Measurements from ENCODE around the gene EYS. TPM values are rescaled to one million over a fixed set of nuclear protein-coding genes. Genes with fewer than 3 reads are reported as not detected.

EYS gene
- total and polyA plus RNA-seq, 2 of the 8 experiments (the other 6 are each of a cell fraction or from before 2014, with no cell fraction given): 0.05 to 0.13 TPM

DNA sequence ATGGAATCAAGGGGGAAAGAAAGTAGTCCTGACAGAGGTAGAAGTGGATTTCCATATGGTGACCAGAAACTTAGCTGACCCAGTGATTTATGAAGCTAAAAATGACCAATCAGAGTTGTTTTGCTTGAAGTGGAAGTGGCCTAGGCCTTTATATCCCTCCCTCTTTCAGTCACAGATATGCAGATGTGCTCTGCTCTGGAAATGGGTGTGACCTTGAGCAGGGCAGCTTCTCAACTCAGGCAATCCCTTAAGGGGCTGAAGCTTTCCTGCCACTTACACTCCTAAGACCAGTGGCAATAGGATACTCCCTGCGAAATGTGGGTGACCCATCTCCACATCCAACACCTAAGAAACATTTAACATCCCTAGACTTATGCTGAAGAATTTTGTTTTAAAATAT lies 256.6 kb downstream of the EYS start:
- H4K91ac ChIP-seq (replicated peaks; ENCODE audit: insufficient read length, low read length): no peak overlapping the region
- no peak overlapping the region for H2BK5ac ChIP-seq (ENCODE audit: low read depth, low read length)
- H3K4me3 ChIP-seq (ENCODE audit: extremely low read depth in 1 of 4, insufficient read depth in 2 of 4, low read depth in 3 of 4, low read length in 4 of 4): no peak overlapping the region
- H4K8ac ChIP-seq (ENCODE audit: extremely low read depth, insufficient read depth, low read length): no peak overlapping the region
- no peaks in the 10 kb centered on the region for H3K23me2 ChIP-seq (ENCODE audit: low read depth, low read length)
- no peak overlapping the region for H2AK5ac ChIP-seq (ENCODE audit: low read depth, low read length)
- FAIRE-seq: peak; percentile 48
- no peak overlapping the region for H2BK20ac ChIP-seq (ENCODE audit: low read length)
- no peaks in the 10 kb centered on the region for H4K20me1 ChIP-seq (replicated peaks in 1 of 2; ENCODE audit: control insufficient read depth in 1 of 2, insufficient read depth in 2 of 2, low read length in 2 of 2)
- ChIA-PET CTCF (ENCODE audit: partially characterized antibody) (interaction anchor here (1.1 kb wide), 1 partner anchor 187 kb away, joined by 3 read pairs; no protein-coding TSS in a partner anchor), POLR2A (ENCODE audit: partially characterized antibody) (no interaction called here)
- no peaks in the 10 kb centered on the region for H3K27me3 ChIP-seq (replicated peaks in 1 of 4; ENCODE audit: control insufficient read depth in 3 of 4, extremely low read depth in 1 of 4, insufficient read depth in 3 of 4, low read length in 3 of 4)
- DNase-seq (ENCODE audit: low read depth in 1 of 2, low spot score in 2 of 2): no peak
- no peak overlapping the region for H2BK15ac ChIP-seq (ENCODE audit: low read length)
- no peak overlapping the region for H4K5ac ChIP-seq (ENCODE audit: insufficient read length, low read depth, low read length)
- TF ChIP-seq CBX8 (IDR thresholded peaks at IDR 0.05; ENCODE audit: borderline replicate concordance, low read depth, low read length) (no peak), KDM4A (IDR thresholded peaks at IDR 0.05; ENCODE audit: low read depth, low read length, severe bottlenecking) (no peak), BRCA1 (IDR thresholded peaks at IDR 0.05; ENCODE audit: low read depth, low read length) (no peak), FOSL1 (IDR thresholded peaks at IDR 0.05; ENCODE audit: insufficient read depth, low read depth, low read length) (no peak), JUND (IDR thresholded peaks at IDR 0.05; ENCODE audit: low read length) (no peak), EZH2 (IDR thresholded peaks at IDR 0.05; ENCODE audit: low read depth, low read length, severe bottlenecking) (no peak), JUN (IDR thresholded peaks at IDR 0.05; ENCODE audit: low read depth, low read length) (no peak), RNF2 (IDR thresholded peaks at IDR 0.05; ENCODE audit: borderline replicate concordance, low read depth, low read length, missing control alignments, poor library complexity, severe bottlenecking) (no peak)
- TF ChIP-seq, protein P1, sequence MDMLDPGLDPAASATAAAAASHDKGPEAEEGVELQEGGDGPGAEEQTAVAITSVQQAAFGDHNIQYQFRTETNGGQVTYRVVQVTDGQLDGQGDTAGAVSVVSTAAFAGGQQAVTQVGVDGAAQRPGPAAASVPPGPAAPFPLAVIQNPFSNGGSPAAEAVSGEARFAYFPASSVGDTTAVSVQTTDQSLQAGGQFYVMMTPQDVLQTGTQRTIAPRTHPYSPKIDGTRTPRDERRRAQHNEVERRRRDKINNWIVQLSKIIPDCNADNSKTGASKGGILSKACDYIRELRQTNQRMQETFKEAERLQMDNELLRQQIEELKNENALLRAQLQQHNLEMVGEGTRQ (IDR thresholded peaks at IDR 0.05; ENCODE audit: low read length): no peak
- no peak overlapping the region for H3K4ac ChIP-seq (replicated peaks; ENCODE audit: insufficient read length, low read depth, low read length)
- no peak overlapping the region for H3K4me2 ChIP-seq (ENCODE audit: insufficient read depth in 1 of 2, low read depth in 2 of 2, low read length in 2 of 2)
- no peak overlapping the region for H3K27ac ChIP-seq (ENCODE audit: low read depth, low read length)
- H3K79me1 ChIP-seq (ENCODE audit: low read depth, low read length): no peaks in the 10 kb centered on the region
- H3K18ac ChIP-seq (ENCODE audit: extremely low read depth, low read length): 0 out of 2 replicates have a peak overlapping the region, but pooled peaks have one; percentile 21
- no peak overlapping the region for H3K23ac ChIP-seq (ENCODE audit: insufficient read length)
- H3K79me2 ChIP-seq (ENCODE audit: control insufficient read depth in 1 of 2, insufficient read depth in 2 of 2, low read length in 2 of 2): no peaks in the 10 kb centered on the region
- WGBS, 2 experiments (ENCODE audit: extremely low coverage in 1 of 2, insufficient coverage in 1 of 2, insufficient read length in 1 of 2, insufficient replicate concordance in 2 of 2, low coverage in 1 of 2, low lambda C conversion rate in 2 of 2, missing lambda C conversion rate in 1 of 2): 93% methylated on average over 1 of the region's 1 CpG; no CpG with 5 or more reads in 1 of the 2 experiments
- H3K4me1 ChIP-seq (replicated peaks in 1 of 4; ENCODE audit: control insufficient read depth in 3 of 4, insufficient read depth in 4 of 4, low read length in 3 of 4): peaks cover 0 to 11% (median 0%) of the 10 kb centered on the region in 4 experiments; a peak in 1 of 7 replicates
- H2BK12ac ChIP-seq (ENCODE audit: low read depth, low read length): no peak overlapping the region
- H2AFZ ChIP-seq (ENCODE audit: low read length): peak overlapping the region; percentile 12; the same call in 1 of the 2 replicates
- H3K14ac ChIP-seq (ENCODE audit: insufficient read length): no peak overlapping the region
- no peak overlapping the region for H2BK120ac ChIP-seq (replicated peaks; ENCODE audit: low read depth, low read length)
- no peak overlapping the region for H3K9ac ChIP-seq (replicated peaks in 1 of 4; ENCODE audit: extremely low read depth in 1 of 4, low read depth in 3 of 4, low read length in 3 of 4)
- no peaks in the 10 kb centered on the region for H3K9me3 ChIP-seq (ENCODE audit: insufficient read depth in 2 of 2, low read depth in 1 of 2, low read length in 1 of 2)
- no peaks in the 10 kb centered on the region for H3K36me3 ChIP-seq (ENCODE audit: control insufficient read depth in 2 of 4, insufficient read depth in 4 of 4, low read length in 3 of 4)
- no peak overlapping the region for H3K56ac ChIP-seq (replicated peaks; ENCODE audit: insufficient read length, low read depth, low read length)

Data from H1 (cell line).